IMR-90 (cell line): Measurements from ENCODE around the gene ADAMTS9. TPM values are rescaled to one million over a fixed set of nuclear protein-coding genes. Genes with fewer than 3 reads are reported as not detected.
A peak's percentile ranks its signal among the peaks of the same experiment; 100 is the strongest.

Experiments used
- ATAC-seq: fragments of 200-7000 bp; cut with Tn5 transposase; 2 replicates; pipeline ENCODE4 v1.9.1; 2020; ENCODE audit warnings: low read depth, mild to moderate bottlenecking, moderate library complexity
- BruUV-seq: library from RNA; stranded (reverse); fragments of 400-500 nt; replicated peaks from 2 replicates; lab custom pipeline; 2021; lab: Mats Ljungman, UMichigan
- CTCF ChIA-PET: fragments of 300-600 bp; formaldehyde crosslinking; extraction: SDS; loops from one replicate; lab custom pipeline; 2021; ENCODE audit warnings: antibody characterized with exemption; lab: Yijun Ruan, JAX
- POLR2A ChIA-PET: fragments of 300-600 bp; sonication (Branson Sonifier 250); formaldehyde crosslinking; loops from one replicate; lab custom pipeline; 2022; ENCODE audit warnings: antibody characterized with exemption; ENCODE audit not compliant: unreplicated experiment; lab: Charles Lee
- DNase-seq: peaks from one replicate; pipeline ENCODE4 v3.0.0; 2013
- H2AFZ ChIP-seq: replicated peaks from 2 replicates; pipeline ENCODE3; 2013; ENCODE audit warnings: low read length, mild to moderate bottlenecking; ENCODE audit not compliant: poor library complexity
- H2AK5ac ChIP-seq: 2 replicates; pipeline ENCODE4 v1.6.1; 2013; ENCODE audit warnings: low read depth, low read length, inconsistent platforms
- H2AK9ac ChIP-seq: replicated peaks from 2 replicates; pipeline ENCODE3; 2013; ENCODE audit warnings: mild to moderate bottlenecking, low read depth, low read length, moderate library complexity; ENCODE audit not compliant: poor library complexity
- H2BK120ac ChIP-seq: 2 replicates; pipeline ENCODE4 v1.6.1; 2013; ENCODE audit warnings: low read depth, low read length, inconsistent platforms
- H2BK15ac ChIP-seq: 3 replicates; pipeline ENCODE4 v1.6.1; 2013; ENCODE audit warnings: low read depth, low read length, inconsistent platforms
- H2BK20ac ChIP-seq: 2 replicates; pipeline ENCODE4 v1.6.1; 2013; ENCODE audit warnings: low read depth, mild to moderate bottlenecking, inconsistent platforms, low read length, moderate library complexity
- H2BK5ac ChIP-seq: 2 replicates; pipeline ENCODE4 v1.6.1; 2013; ENCODE audit warnings: mild to moderate bottlenecking, low read depth, low read length, inconsistent platforms; ENCODE audit not compliant: poor library complexity, severe bottlenecking
- H3K14ac ChIP-seq: replicated peaks from 2 replicates; pipeline ENCODE4 v1.6.1; 2013; ENCODE audit warnings: low read depth, low read length, inconsistent platforms
- H3K18ac ChIP-seq: 2 replicates; pipeline ENCODE4 v1.6.1; 2013; ENCODE audit warnings: low read depth, low read length, control low read depth
- H3K23ac ChIP-seq: 2 replicates; pipeline ENCODE4 v1.6.1; 2013; ENCODE audit warnings: low read depth, low read length, inconsistent platforms
- H3K27ac ChIP-seq: 2 replicates; pipeline ENCODE4 v1.5.1; 2013; ENCODE audit warnings: mild to moderate bottlenecking, control low read depth, low read length; ENCODE audit not compliant: insufficient read depth
- H3K27me3 ChIP-seq: 2 replicates; pipeline ENCODE4 v1.6.1; 2013; ENCODE audit warnings: low read length; ENCODE audit not compliant: control insufficient read depth, insufficient read depth
- H3K36me3 ChIP-seq: 2 replicates; pipeline ENCODE4 v1.6.1; 2013; ENCODE audit warnings: low read length, mixed read lengths; ENCODE audit not compliant: control insufficient read depth, insufficient read depth
- H3K4ac ChIP-seq: 2 replicates; pipeline ENCODE4 v1.6.1; 2013; ENCODE audit warnings: low read depth, low read length, inconsistent platforms
- H3K4me1 ChIP-seq: 2 replicates; pipeline ENCODE4 v1.6.1; 2013; ENCODE audit warnings: low read length, mixed read lengths; ENCODE audit not compliant: control insufficient read depth, insufficient read depth
- H3K4me2 ChIP-seq: 2 replicates; pipeline ENCODE4 v1.6.1; 2013; ENCODE audit warnings: low read depth, mild to moderate bottlenecking, control low read depth, low read length, moderate library complexity
- H3K4me3 ChIP-seq: 2 replicates; pipeline ENCODE4 v1.5.1; 2013; ENCODE audit warnings: low read depth, mild to moderate bottlenecking, control low read depth, low read length, moderate library complexity; ENCODE audit not compliant: insufficient read depth
- H3K56ac ChIP-seq: 2 replicates; pipeline ENCODE4 v1.6.1; 2013; ENCODE audit warnings: low read length, inconsistent platforms; ENCODE audit not compliant: insufficient read depth; ENCODE audit errors: extremely low read depth
- H3K79me1 ChIP-seq, 2 experiments: 2 replicates each; pipeline ENCODE4 v1.6.1; 2013; ENCODE audit warnings: low read length in 2 of 2, inconsistent platforms in 1 of 2, low read depth in 1 of 2
- H3K9ac ChIP-seq: 2 replicates; pipeline ENCODE4 v1.6.1; 2013; ENCODE audit warnings: low read depth, low read length, control low read depth
- H3K9me1 ChIP-seq: 2 replicates; pipeline ENCODE4 v1.6.1; 2013; ENCODE audit warnings: low read length, inconsistent platforms; ENCODE audit not compliant: insufficient read depth
- H3K9me3 ChIP-seq: 2 replicates; pipeline ENCODE4 v1.6.1; 2013; ENCODE audit warnings: low read length; ENCODE audit not compliant: control insufficient read depth, insufficient read depth
- H4K20me1 ChIP-seq: 2 replicates; pipeline ENCODE4 v1.6.1; 2013; ENCODE audit warnings: low read length, inconsistent platforms; ENCODE audit not compliant: insufficient read depth
- H4K5ac ChIP-seq: 2 replicates; pipeline ENCODE4 v1.6.1; 2013; ENCODE audit warnings: mild to moderate bottlenecking, low read depth, low read length, control low read depth
- H4K8ac ChIP-seq, 2 experiments: 2 replicates each; pipeline ENCODE4 v1.6.1; 2013; ENCODE audit warnings: low read depth in 2 of 2, low read length in 2 of 2, control low read depth in 1 of 2, inconsistent platforms in 1 of 2
- H4K91ac ChIP-seq: 2 replicates; pipeline ENCODE4 v1.6.1; 2013; ENCODE audit warnings: low read depth, low read length, inconsistent platforms; ENCODE audit not compliant: insufficient read depth
- BHLHE40 ChIP-seq: fragments of 150-350 bp; IDR thresholded peaks from 2 replicates; pipeline ENCODE4 v1.6.1; 2016; ENCODE audit warnings: mild to moderate bottlenecking, low read depth, low read length
- CEBPB ChIP-seq: IDR thresholded peaks from 2 replicates; pipeline ENCODE4 v1.6.1; 2012; ENCODE audit warnings: low read depth, low read length, improper control_type of control experiment
- CHD1 ChIP-seq: IDR thresholded peaks from 2 replicates; pipeline ENCODE4 v1.6.1; 2012; ENCODE audit warnings: low read depth, low read length, improper control_type of control experiment
- FOS ChIP-seq: fragments of 150-350 bp; IDR thresholded peaks from 2 replicates; pipeline ENCODE4 v1.6.1; 2016; ENCODE audit warnings: low read depth, low read length
- MAFK ChIP-seq: IDR thresholded peaks from 2 replicates; pipeline ENCODE4 v1.6.1; 2012; ENCODE audit warnings: low read depth, low read length, improper control_type of control experiment
- MAZ ChIP-seq: IDR thresholded peaks from 2 replicates; pipeline ENCODE4 v1.6.1; 2012; ENCODE audit warnings: low read depth, mild to moderate bottlenecking, low read length, improper control_type of control experiment, moderate library complexity, borderline replicate concordance
- MXI1 ChIP-seq: IDR thresholded peaks from 2 replicates; pipeline ENCODE4 v1.6.1; 2012; ENCODE audit warnings: low read depth, mild to moderate bottlenecking, low read length, moderate library complexity, borderline replicate concordance
- NFE2L2 ChIP-seq: fragments of 150-350 bp; IDR thresholded peaks from 2 replicates; pipeline ENCODE4 v1.6.1; 2016; ENCODE audit warnings: low read depth, mild to moderate bottlenecking, low read length
- POLR2A ChIP-seq: IDR thresholded peaks from 2 replicates; pipeline ENCODE4 v1.6.1; 2012; ENCODE audit warnings: mild to moderate bottlenecking, low read depth, low read length
- RAD21 ChIP-seq: IDR thresholded peaks from 2 replicates; pipeline ENCODE4 v1.6.1; 2012; ENCODE audit warnings: low read length, improper control_type of control experiment
- RCOR1 ChIP-seq: IDR thresholded peaks from 2 replicates; pipeline ENCODE4 v1.6.1; 2012; ENCODE audit warnings: mild to moderate bottlenecking, low read length, improper control_type of control experiment; ENCODE audit not compliant: insufficient replicate concordance
- RFX5 ChIP-seq: IDR thresholded peaks from 2 replicates; pipeline ENCODE4 v1.8.0; 2012; ENCODE audit warnings: low read depth, mild to moderate bottlenecking, low read length, moderate library complexity
- SMC3 ChIP-seq: fragments of 150-350 bp; IDR thresholded peaks from 2 replicates; pipeline ENCODE4 v1.6.1; 2016; ENCODE audit warnings: low read depth, mild to moderate bottlenecking, antibody characterized with exemption, low read length, moderate library complexity
- WGBS, 2 experiments: methylation state at CpG; one replicate each; pipeline versions ENCODE4 v1.1.5 to v1.1.7; 2013; ENCODE audit warnings: missing lambda C conversion rate in 2 of 2; ENCODE audit not compliant: insufficient read length in 1 of 2; ENCODE audit errors: extremely low coverage in 2 of 2; 5-methylcytosine and 5-hydroxymethylcytosine counted together
- dilution Hi-C: fragments of 300-500 bp; cut with HindIII; formaldehyde crosslinking; loops from one replicate; pipeline ENCODE4 v1.14.3; 2018; ENCODE audit warnings: low sequenced_read_pairs; ENCODE audit not compliant: unreplicated experiment
- in situ Hi-C: fragments of 300-500 bp; cut with MboI; formaldehyde crosslinking; loops from 3 replicates; pipeline ENCODE4 v1.14.3; 2019; ENCODE audit warnings: low sequenced_read_pairs, inconsistent platforms, mixed read lengths
- intact Hi-C: fragments of 100-400 bp; cut with micrococcal nuclease; formaldehyde crosslinking; loops from 2 replicates; pipeline ENCODE4 v1.10.0; 2022
- polyA plus RNA-seq, 3 experiments: library from polyadenylated mRNA; depleted of rRNA; stranded (reverse); fragments of >200 nt; gene quantifications; 2 replicates each; pipeline ENCODE4 v1.2.3, GENCODE V29; 2012; ENCODE audit warnings: low replicate concordance in 1 of 3
- total RNA-seq: library from RNA; depleted of rRNA; stranded (reverse); fragments of >200 nt; gene quantifications from 2 replicates; pipeline ENCODE4 v1.2.3, GENCODE V29; 2012
- TF ChIP-seq, protein P1 (sequence below): conservative IDR thresholded peaks from 2 replicates; pipeline ENCODE4 v1.5.1; 2012; ENCODE audit warnings: mild to moderate bottlenecking, low read depth, low read length, improper control_type of control experiment

The ADAMTS9 gene
- total and polyA plus RNA-seq, 2 of the 4 experiments (the other 2 are of a cell fraction): 0.55 to 1.1 TPM

DNA sequence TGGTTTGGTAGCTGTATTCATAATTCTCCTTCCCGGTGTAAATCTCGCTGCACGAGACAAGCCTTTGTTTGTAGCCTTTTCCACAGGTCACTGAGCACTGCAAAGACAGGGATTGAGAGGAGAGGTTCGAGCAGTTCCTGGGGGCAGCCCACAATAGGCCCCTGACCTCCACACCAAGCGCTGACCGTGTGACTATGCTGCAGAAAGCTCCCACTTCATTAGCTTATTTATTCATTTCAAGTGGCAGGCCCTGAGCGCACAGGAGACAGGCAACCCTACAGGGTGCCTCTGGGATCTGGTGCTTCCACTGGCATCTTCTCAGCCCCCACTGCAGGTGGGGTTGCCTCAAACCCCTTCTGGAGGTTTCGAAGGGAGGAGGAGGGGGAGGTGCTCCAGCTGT, 140.9 kb downstream of the ADAMTS9 start:
- ChIA-PET POLR2A (no interaction called here), CTCF (interaction anchor here (1.2 to 1.5 kb wide), 2 partner anchors 14 to 16 kb away, joined by 3 to 5 read pairs; no protein-coding TSS in a partner anchor)
- TF ChIP-seq NFE2L2 (no peak), BHLHE40 (no peak), CEBPB (no peak), MAFK (no peak), CHD1 (no peak), POLR2A (no peak), RAD21 (no peak), RFX5 (no peak), MAZ (no peak), RCOR1 (no peak), FOS (no peak), MXI1 (no peak), SMC3 (no peak)
- TF ChIP-seq, protein P1, sequence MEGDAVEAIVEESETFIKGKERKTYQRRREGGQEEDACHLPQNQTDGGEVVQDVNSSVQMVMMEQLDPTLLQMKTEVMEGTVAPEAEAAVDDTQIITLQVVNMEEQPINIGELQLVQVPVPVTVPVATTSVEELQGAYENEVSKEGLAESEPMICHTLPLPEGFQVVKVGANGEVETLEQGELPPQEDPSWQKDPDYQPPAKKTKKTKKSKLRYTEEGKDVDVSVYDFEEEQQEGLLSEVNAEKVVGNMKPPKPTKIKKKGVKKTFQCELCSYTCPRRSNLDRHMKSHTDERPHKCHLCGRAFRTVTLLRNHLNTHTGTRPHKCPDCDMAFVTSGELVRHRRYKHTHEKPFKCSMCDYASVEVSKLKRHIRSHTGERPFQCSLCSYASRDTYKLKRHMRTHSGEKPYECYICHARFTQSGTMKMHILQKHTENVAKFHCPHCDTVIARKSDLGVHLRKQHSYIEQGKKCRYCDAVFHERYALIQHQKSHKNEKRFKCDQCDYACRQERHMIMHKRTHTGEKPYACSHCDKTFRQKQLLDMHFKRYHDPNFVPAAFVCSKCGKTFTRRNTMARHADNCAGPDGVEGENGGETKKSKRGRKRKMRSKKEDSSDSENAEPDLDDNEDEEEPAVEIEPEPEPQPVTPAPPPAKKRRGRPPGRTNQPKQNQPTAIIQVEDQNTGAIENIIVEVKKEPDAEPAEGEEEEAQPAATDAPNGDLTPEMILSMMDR: no peak
- Histone ChIP-seq H3K9me1 (no peaks in the 10 kb centered on the region), H2BK5ac (no peak overlapping the region), H2AK5ac (no peak overlapping the region), H2BK20ac (no peak overlapping the region), H3K4ac (no peak overlapping the region), H3K18ac (peak overlapping the region; percentile 1; the same call in 1 of the 2 replicates), H3K56ac (no peak overlapping the region), H3K4me3 (no peak overlapping the region), H3K14ac (no peak overlapping the region), H4K8ac (no peak overlapping the region), H2BK15ac (no peak overlapping the region), H4K91ac (no peak overlapping the region), H3K4me1 (peaks cover 12% of the 10 kb centered on the region; the same call in 1 of the 2 replicates), H3K79me1 (no peaks in the 10 kb centered on the region), H2BK120ac (no peak overlapping the region), H3K9me3 (no peaks in the 10 kb centered on the region), H3K23ac (no peak overlapping the region), H3K36me3 (peaks cover 10% of the 10 kb centered on the region), H3K27ac (no peak overlapping the region), H2AK9ac (no peak overlapping the region), H3K4me2 (no peak overlapping the region), H3K27me3 (no peaks in the 10 kb centered on the region), H3K9ac (no peak overlapping the region), H4K20me1 (no peaks in the 10 kb centered on the region), H2AFZ (no peak overlapping the region), H4K5ac (peak overlapping the region; percentile 46; the same call in 1 of the 2 replicates)
- DNase-seq (no peak), ATAC-seq (no peak)
- intact Hi-C loops: loop anchor here (5.0 kb wide), 1 partner anchor 120 kb away; no protein-coding TSS in a partner anchor
- BruUV-seq: no TSS peak
- in situ Hi-C loops: loop anchor here (25.0 kb wide), 3 partner anchors 865 to 1640 kb away; no protein-coding TSS in a partner anchor
- dilution Hi-C loops: no loop called here
- 40% methylated on average over 1 of the region's 8 CpGs; no CpG with 5 or more reads in 1 of the 2 experiments for WGBS, 2 experiments
